ENCODE measurements around the gene CBLIF.

The CBLIF gene

GRCh38 chr11:59801160-59801706 lies 44.1 kb downstream of the CBLIF start:
- in situ Hi-C loops (cut with MboI; ENCODE audit: low sequenced_read_pairs): loop anchor here (5.0 kb wide), 1 partner anchor 44 kb away; the partner anchor contains the start of gene STX3

- in situ Hi-C loops (cut with MboI; ENCODE audit: low sequenced_read_pairs): loop anchor here (5.0 kb wide), 1 partner anchor 43 kb away; the partner anchor contains the start of gene STX3
These were observed 44.8 kb downstream of the CBLIF start for GRCh38 chr11:59800390-59801025.

- in situ Hi-C loops (cut with MboI; ENCODE audit: low sequenced_read_pairs): loop anchor here (25.0 kb wide), 1 partner anchor 232 kb away; no protein-coding TSS in a partner anchor
These were observed 50.9 kb downstream of the CBLIF start for GRCh38 chr11:59794417-59794816.

- in situ Hi-C loops (cut with MboI; ENCODE audit: low sequenced_read_pairs): loop anchor here (25.0 kb wide), 1 partner anchor 230 kb away; no protein-coding TSS in a partner anchor
These were observed 52.8 kb downstream of the CBLIF start for GRCh38 chr11:59792507-59792906.

- in situ Hi-C loops (cut with MboI; ENCODE audit: low sequenced_read_pairs): loop anchor here (25.0 kb wide), 1 partner anchor 229 kb away; no protein-coding TSS in a partner anchor
These were observed 53.7 kb downstream of the CBLIF start for GRCh38 chr11:59791639-59792038.

- in situ Hi-C loops (cut with MboI; ENCODE audit: low sequenced_read_pairs): loop anchor here (25.0 kb wide), 1 partner anchor 226 kb away; no protein-coding TSS in a partner anchor
These were observed 57.5 kb downstream of the CBLIF start for GRCh38 chr11:59787816-59788215.

- in situ Hi-C loops (cut with MboI; ENCODE audit: low sequenced_read_pairs): loop anchor here (25.0 kb wide), 1 partner anchor 225 kb away; no protein-coding TSS in a partner anchor
These were observed 58.1 kb downstream of the CBLIF start for GRCh38 chr11:59787255-59787588.

GRCh38 chr11:59785818-59786217 lies 59.5 kb downstream of the CBLIF start:
- in situ Hi-C loops (cut with MboI; ENCODE audit: low sequenced_read_pairs): loop anchor here (25.0 kb wide), 1 partner anchor 224 kb away; no protein-coding TSS in a partner anchor

- in situ Hi-C loops (cut with MboI; ENCODE audit: low sequenced_read_pairs): loop anchor here (25.0 kb wide), 1 partner anchor 222 kb away; no protein-coding TSS in a partner anchor
These were observed 60.9 kb downstream of the CBLIF start for GRCh38 chr11:59784441-59784840.

- in situ Hi-C loops (cut with MboI; ENCODE audit: low sequenced_read_pairs): loop anchor here (25.0 kb wide), 1 partner anchor 221 kb away; no protein-coding TSS in a partner anchor
These were observed 61.6 kb downstream of the CBLIF start for GRCh38 chr11:59783632-59784090.

- in situ Hi-C loops (cut with MboI; ENCODE audit: low sequenced_read_pairs): loop anchor here (25.0 kb wide), 1 partner anchor 220 kb away; no protein-coding TSS in a partner anchor
These were observed 63.2 kb downstream of the CBLIF start for GRCh38 chr11:59782080-59782479.

GRCh38 chr11:59779487-59779886 lies 65.8 kb downstream of the CBLIF start:
- in situ Hi-C loops (cut with MboI; ENCODE audit: low sequenced_read_pairs): loop anchor here (25.0 kb wide), 1 partner anchor 217 kb away; no protein-coding TSS in a partner anchor
